Testis (tissue), 2 donors: Measurements from ENCODE around the gene NLRC5.

Experiments used
- CTCF ChIP-seq, 3 experiments: fragments of 450-650 bp in 2 of 3; fragments of 200-600 bp in 1 of 3; sonication (generic) in 1 of 3; IDR thresholded peaks; one replicate each; pipeline ENCODE4 v1.5.1; 2016 to 2019; ENCODE audit warnings: antibody characterized with exemption in 3 of 3, mild to moderate bottlenecking in 2 of 3, moderate library complexity in 1 of 3
- POLR2A ChIP-seq: fragments of 450-650 bp; IDR thresholded peaks from one replicate; pipeline ENCODE4 v1.6.1; 2017; ENCODE audit warnings: antibody characterized with exemption, mild to moderate bottlenecking, moderate library complexity

- no peak for TF ChIP-seq CTCF (IDR thresholded peaks at IDR 0.05)
- no peak for TF ChIP-seq POLR2A
These were observed 73.0 kb downstream of the NLRC5 start for GRCh38 chr16:57062329-57062728.
